Endothelial cell of umbilical vein (primary cell): ENCODE measurements around the gene HAUS3. TPM values are rescaled to one million over a fixed set of nuclear protein-coding genes. Genes with fewer than 3 reads are reported as not detected.

Experiments used
- BruUV-seq: library from RNA; stranded (reverse); fragments of 400-500 nt; replicated peaks from 2 replicates; lab custom pipeline; 2021; lab: Mats Ljungman, UMichigan
- CTCF ChIA-PET: fragments of 300-600, 350-600 bp; sonication (Branson Sonifier 250); formaldehyde crosslinking; loops from one replicate; lab custom pipeline; 2021; ENCODE audit warnings: antibody characterized with exemption, inconsistent platforms; lab: Charles Lee
- POLR2A ChIA-PET: fragments of 300-600, 350-600 bp; sonication (Branson Sonifier 250); formaldehyde crosslinking; loops from one replicate; lab custom pipeline; 2021; ENCODE audit warnings: antibody characterized with exemption, inconsistent platforms; lab: Charles Lee
- DNase-seq: peaks from one replicate; pipeline ENCODE4 v3.0.0-alpha.2; 2011; ENCODE audit warnings: low read depth, low spot score
- FAIRE-seq: peaks from 2 replicates; lab custom pipeline; 2011; peaks lifted over from hg19 to GRCh38; lab: Jason Lieb, UNC
- H2AFZ ChIP-seq: 2 replicates; pipeline ENCODE4 v1.6.0; 2012; ENCODE audit warnings: low read depth, low read length, control low read depth, inconsistent platforms
- H3K27ac ChIP-seq: 2 replicates; pipeline ENCODE4 v1.5.1; 2011; ENCODE audit warnings: low read depth, mild to moderate bottlenecking, control low read depth, low read length, moderate library complexity; ENCODE audit not compliant: insufficient read depth
- H3K27me3 ChIP-seq, 2 experiments: 2 replicates each; pipeline versions ENCODE4 v1.6.0 to v1.6.1; 2011; ENCODE audit warnings: low read length in 2 of 2, mixed read lengths in 1 of 2; ENCODE audit not compliant: control insufficient read depth in 2 of 2, insufficient read depth in 2 of 2
- H3K36me3 ChIP-seq, 2 experiments: 2 replicates in 1 of 2; 3 replicates in 1 of 2; pipeline ENCODE4 v1.5.1; 2011; ENCODE audit warnings: low read length in 2 of 2, mild to moderate bottlenecking in 1 of 2, moderate library complexity in 1 of 2; ENCODE audit not compliant: control insufficient read depth in 2 of 2, insufficient read depth in 2 of 2; ENCODE audit errors: extremely low read depth in 1 of 2
- H3K4me1 ChIP-seq: 3 replicates; pipeline ENCODE4 v1.5.1; 2011; ENCODE audit warnings: mild to moderate bottlenecking, low read length; ENCODE audit not compliant: control insufficient read depth, insufficient read depth; ENCODE audit errors: extremely low read depth
- H3K4me2 ChIP-seq: 2 replicates; pipeline ENCODE4 v1.6.1; 2011; ENCODE audit warnings: low read length, control low read depth, mixed read lengths; ENCODE audit not compliant: insufficient read depth
- H3K4me3 ChIP-seq, 3 experiments: fragments of 200-600 bp in 1 of 3; sonication (generic), shearing (Covaris generic) in 1 of 3; replicated peaks in 1 of 3; 2 replicates each; pipeline ENCODE4 v1.5.1; 2011 to 2016; ENCODE audit warnings: control low read depth in 3 of 3, low read length in 3 of 3, mild to moderate bottlenecking in 2 of 3, inconsistent platforms in 1 of 3, low read depth in 1 of 3, moderate library complexity in 1 of 3; ENCODE audit not compliant: insufficient read depth in 1 of 3
- H3K79me2 ChIP-seq: 2 replicates; pipeline ENCODE4 v1.6.0; 2012; ENCODE audit warnings: low read length, inconsistent platforms; ENCODE audit not compliant: control insufficient read depth, insufficient read depth
- H3K9ac ChIP-seq: replicated peaks from 2 replicates; pipeline ENCODE3; 2011; ENCODE audit warnings: low read length, control low read depth; ENCODE audit not compliant: insufficient read depth; ENCODE audit errors: extremely low read depth
- H3K9me1 ChIP-seq: replicated peaks from 3 replicates; pipeline ENCODE4 v1.6.0; 2011; ENCODE audit warnings: mild to moderate bottlenecking, low read length; ENCODE audit not compliant: control insufficient read depth, insufficient read depth; ENCODE audit errors: extremely low read depth
- H3K9me3 ChIP-seq: replicated peaks from 2 replicates; pipeline ENCODE4 v1.5.1; 2012; ENCODE audit warnings: low read length, inconsistent platforms; ENCODE audit not compliant: control insufficient read depth, insufficient read depth
- H4K20me1 ChIP-seq: replicated peaks from 2 replicates; pipeline ENCODE3; 2011; ENCODE audit warnings: mild to moderate bottlenecking, low read length; ENCODE audit not compliant: control insufficient read depth, insufficient read depth; ENCODE audit errors: extremely low read depth
- EZH2 ChIP-seq: IDR thresholded peaks from 2 replicates; pipeline ENCODE4 v1.6.1; 2012; ENCODE audit warnings: borderline replicate concordance, low read depth, mild to moderate bottlenecking, moderate library complexity, low read length, inconsistent platforms; ENCODE audit not compliant: severe bottlenecking
- FOS ChIP-seq: IDR thresholded peaks from 2 replicates; pipeline ENCODE4 v1.6.1; 2011; ENCODE audit warnings: mild to moderate bottlenecking, low read length, moderate library complexity, borderline replicate concordance; ENCODE audit not compliant: insufficient read depth
- GATA2 ChIP-seq: IDR thresholded peaks from 2 replicates; pipeline ENCODE4 v1.7.0; 2011; ENCODE audit warnings: low read depth, mild to moderate bottlenecking, moderate library complexity, mixed read lengths, low read length; ENCODE audit not compliant: insufficient read length, insufficient read depth
- JUN ChIP-seq: IDR thresholded peaks from 2 replicates; pipeline ENCODE4 v1.6.1; 2011; ENCODE audit warnings: borderline replicate concordance, low read depth; ENCODE audit not compliant: insufficient read length, insufficient read depth
- MAX ChIP-seq: IDR thresholded peaks from 2 replicates; pipeline ENCODE4 v1.6.1; 2011; ENCODE audit not compliant: insufficient read depth, insufficient read length
- MYC ChIP-seq: IDR thresholded peaks from one replicate; pipeline ENCODE4 v1.6.1; 2011; ENCODE audit warnings: mild to moderate bottlenecking, low read depth, low read length
- POLR2A ChIP-seq: IDR thresholded peaks from 2 replicates; pipeline ENCODE4 v1.6.1; 2012; ENCODE audit warnings: low read depth, mild to moderate bottlenecking, control low read depth, low read length
- POLR2AphosphoS5 ChIP-seq: IDR thresholded peaks from 2 replicates; pipeline ENCODE4 v1.6.1; 2012; ENCODE audit warnings: low read depth, mild to moderate bottlenecking, control low read depth, low read length, moderate library complexity; ENCODE audit not compliant: insufficient read depth
- dilution Hi-C: fragments of 300-500 bp; cut with MboI; formaldehyde crosslinking; loops from one replicate; pipeline ENCODE4 v1.15.0; 2019; ENCODE audit warnings: low sequenced_read_pairs; ENCODE audit not compliant: extremely low pct_ligation_motif_present
- intact Hi-C: fragments of 100-400 bp; cut with micrococcal nuclease; formaldehyde crosslinking; loops from one replicate; pipeline ENCODE4 v1.10.0; 2022
- polyA plus RNA-seq, 4 experiments: library from polyadenylated mRNA; depleted of rRNA in 3 of 4; stranded (reverse) in 3 of 4; unstranded in 1 of 4; fragments of >200 nt; gene quantifications; 2 replicates each; pipeline versions ENCODE4 v1.2.1 to v1.2.3, GENCODE V29; 2011 to 2012; ENCODE audit warnings: missing spikeins in 1 of 4
- total RNA-seq: library from RNA; stranded (reverse); gene quantifications from 2 replicates; pipeline ENCODE4 v1.2.3, GENCODE V29; 2021
- TF ChIP-seq, protein P1 (sequence below), 2 donors: IDR thresholded peaks; 1 replicate in 1 of 2; 2 replicates in 1 of 2; pipeline ENCODE4 v1.5.1; 2011; ENCODE audit warnings: low read length in 2 of 2, mild to moderate bottlenecking in 2 of 2, moderate library complexity in 2 of 2, control low read depth in 1 of 2, inconsistent platforms in 1 of 2, low read depth in 1 of 2; ENCODE audit not compliant: insufficient read depth in 1 of 2; ENCODE audit errors: extremely low read depth in 1 of 2

The HAUS3 gene
- total and polyA plus RNA-seq, 2 donors (not counting 3 experiments of a cell fraction or from before 2014, with no cell fraction given), result 4.4 to 15.9 TPM

DNA sequence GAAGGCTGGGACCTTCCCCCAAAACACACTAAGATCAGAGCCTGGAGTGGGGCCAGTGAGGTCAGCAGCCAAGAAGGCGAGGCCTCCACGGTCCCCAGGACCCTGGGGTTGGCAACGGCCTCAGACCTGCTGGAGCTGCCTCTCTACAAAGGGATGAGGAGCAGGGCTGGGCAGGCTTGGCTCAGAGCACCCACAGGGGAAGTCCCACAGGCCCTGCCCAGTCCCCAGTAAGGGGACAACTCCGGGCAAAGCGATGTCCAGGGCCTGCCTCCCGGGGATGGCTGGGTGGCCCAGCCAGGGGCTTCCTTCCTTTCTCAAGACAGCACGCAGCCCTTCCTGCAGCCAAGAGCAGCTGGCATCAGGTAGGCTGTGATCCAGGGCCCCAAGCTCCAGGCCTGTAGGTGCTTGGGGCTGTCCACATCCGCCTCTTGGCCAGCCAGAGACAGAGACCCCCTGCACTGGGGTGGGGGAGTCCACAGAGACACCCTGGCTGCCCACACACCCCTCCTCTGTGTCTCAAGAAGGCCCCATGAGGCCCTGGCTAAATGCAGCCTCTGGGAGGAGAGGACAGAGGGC is 14.3 kb upstream of the HAUS3 start:
- Histone ChIP-seq H2AFZ (no peak overlapping the region), H3K9me1 (no peaks in the 10 kb centered on the region), H3K9me3 (no peaks in the 10 kb centered on the region), H3K27me3 (no peaks in the 10 kb centered on the region), H3K79me2 (peaks cover 15% of the 10 kb centered on the region), H4K20me1 (no peaks in the 10 kb centered on the region), H3K36me3 (peaks cover 2 to 41% of the 10 kb centered on the region in 2 experiments), H3K4me2 (no peak overlapping the region), H3K4me3 (no peak overlapping the region), H3K27ac (peak overlapping the region; percentile 15), H3K4me1 (peaks cover 21% of the 10 kb centered on the region), H3K9ac (no peak overlapping the region)
- dilution Hi-C loops (no loop called here), intact Hi-C loops (no loop called here)
- TF ChIP-seq, protein P1, sequence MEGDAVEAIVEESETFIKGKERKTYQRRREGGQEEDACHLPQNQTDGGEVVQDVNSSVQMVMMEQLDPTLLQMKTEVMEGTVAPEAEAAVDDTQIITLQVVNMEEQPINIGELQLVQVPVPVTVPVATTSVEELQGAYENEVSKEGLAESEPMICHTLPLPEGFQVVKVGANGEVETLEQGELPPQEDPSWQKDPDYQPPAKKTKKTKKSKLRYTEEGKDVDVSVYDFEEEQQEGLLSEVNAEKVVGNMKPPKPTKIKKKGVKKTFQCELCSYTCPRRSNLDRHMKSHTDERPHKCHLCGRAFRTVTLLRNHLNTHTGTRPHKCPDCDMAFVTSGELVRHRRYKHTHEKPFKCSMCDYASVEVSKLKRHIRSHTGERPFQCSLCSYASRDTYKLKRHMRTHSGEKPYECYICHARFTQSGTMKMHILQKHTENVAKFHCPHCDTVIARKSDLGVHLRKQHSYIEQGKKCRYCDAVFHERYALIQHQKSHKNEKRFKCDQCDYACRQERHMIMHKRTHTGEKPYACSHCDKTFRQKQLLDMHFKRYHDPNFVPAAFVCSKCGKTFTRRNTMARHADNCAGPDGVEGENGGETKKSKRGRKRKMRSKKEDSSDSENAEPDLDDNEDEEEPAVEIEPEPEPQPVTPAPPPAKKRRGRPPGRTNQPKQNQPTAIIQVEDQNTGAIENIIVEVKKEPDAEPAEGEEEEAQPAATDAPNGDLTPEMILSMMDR (IDR thresholded peaks at IDR 0.05; ENCODE audit: extremely low read depth in 1 of 2, insufficient read depth in 1 of 2, low read depth in 1 of 2, low read length in 2 of 2), result no peak
- no peak for TF ChIP-seq POLR2AphosphoS5
- no peak for TF ChIP-seq POLR2A
- no peak for TF ChIP-seq FOS
- TF ChIP-seq EZH2, result no peak
- TF ChIP-seq MAX, result no peak
- no peak for TF ChIP-seq MYC
- no peak for TF ChIP-seq GATA2
- TF ChIP-seq JUN, result no peak
- ChIA-PET CTCF (interaction anchor here (1.0 kb wide), 1 partner anchor 36 kb away, joined by 3 read pairs; no protein-coding TSS in a partner anchor), POLR2A (no interaction called here)
- BruUV-seq, result no TSS peak
- FAIRE-seq (no peak), DNase-seq (no peak)
